ENCODE data around the gene STARD5. TPM values are rescaled to one million over a fixed set of nuclear protein-coding genes. Genes with fewer than 3 reads are reported as not detected.

STARD5 gene
- total RNA-seq, 2 experiments from 2014 or later, result 4.2 TPM

GRCh38 chr15:81315452-81316175, 8.3 kb downstream of the STARD5 start:
- Mint-ChIP-seq H3K9me3 (no peaks in the 10 kb centered on the region), H3K4me3 (no peak overlapping the region), H3K27ac (peak overlapping the region; percentile 0), H3K36me3 (ENCODE audit: low read depth) (peaks cover 58% of the 10 kb centered on the region), H3K4me1 (peaks cover 16% of the 10 kb centered on the region), H3K27me3 (no peaks in the 10 kb centered on the region)
- ChIA-PET CTCF (no interaction called here), POLR2A (interaction anchor here (1.0 kb wide), 1 partner anchor 19 kb away, joined by 3 read pairs; no protein-coding TSS in a partner anchor)
- no peak for DNase-seq

DNA sequence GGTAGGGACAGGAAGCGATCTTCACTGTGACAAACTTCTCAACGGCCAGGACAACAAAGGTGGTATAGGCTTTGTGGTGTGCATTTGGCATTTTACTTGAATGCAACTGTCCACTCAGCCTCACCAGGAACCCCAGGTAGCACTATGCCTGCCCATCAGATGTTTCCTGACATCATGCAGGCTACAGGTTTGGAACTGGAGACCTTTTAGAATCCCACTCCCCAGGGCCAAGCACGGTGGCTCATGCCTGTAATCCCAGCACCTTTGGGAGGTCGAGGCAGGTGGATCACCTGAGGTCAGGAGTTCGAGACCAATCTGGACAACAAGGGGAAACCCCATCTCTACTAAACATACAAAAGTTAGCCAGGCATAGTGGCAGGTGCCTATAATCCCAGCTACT, 9.6 kb downstream of the STARD5 start:
- no peaks in the 10 kb centered on the region for H3K27me3 Mint-ChIP-seq
- H3K36me3 Mint-ChIP-seq (ENCODE audit: low read depth), result peaks cover 64% of the 10 kb centered on the region
- H3K4me1 Mint-ChIP-seq, result peaks cover 17% of the 10 kb centered on the region
- no peak for DNase-seq
- no peak overlapping the region for H3K27ac Mint-ChIP-seq
- H3K4me3 Mint-ChIP-seq, result no peak overlapping the region
- CTCF ChIA-PET, result interaction anchor here (1.2 kb wide), 1 partner anchor 39 kb away, joined by 3 read pairs; no protein-coding TSS in a partner anchor
- POLR2A ChIA-PET, result no interaction called here
- H3K9me3 Mint-ChIP-seq, result no peaks in the 10 kb centered on the region

DNA sequence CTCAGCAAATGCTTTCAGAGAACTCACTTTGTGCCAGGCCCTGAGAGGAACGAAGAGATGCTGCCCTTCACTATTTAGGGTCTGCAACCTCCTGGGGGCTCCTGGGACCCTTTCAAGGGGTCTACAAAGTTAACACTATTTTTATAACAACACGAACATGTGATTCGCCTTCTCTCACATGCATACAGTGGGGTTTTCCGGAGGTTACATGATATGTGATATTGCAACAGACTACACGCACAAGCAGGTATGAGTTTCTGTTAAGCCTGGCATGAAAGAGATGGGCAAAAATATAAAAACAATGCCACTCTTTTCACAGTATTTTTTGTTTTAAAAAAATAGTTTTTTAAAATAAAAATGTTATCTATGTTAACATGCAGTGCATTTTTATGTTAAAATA, 10.3 kb downstream of the STARD5 start:
- ChIA-PET CTCF (interaction anchor here (1.2 kb wide), 1 partner anchor 38 kb away, joined by 3 read pairs; no protein-coding TSS in a partner anchor), POLR2A (interaction anchor here (1.7 kb wide), 1 partner anchor 12 kb away, joined by 5 read pairs; no protein-coding TSS in a partner anchor)
- H3K36me3 Mint-ChIP-seq (ENCODE audit: low read depth), result peaks cover 66% of the 10 kb centered on the region
- no peaks in the 10 kb centered on the region for H3K9me3 Mint-ChIP-seq
- H3K27ac Mint-ChIP-seq, result no peak overlapping the region
- peaks cover 20% of the 10 kb centered on the region for H3K4me1 Mint-ChIP-seq
- no peak for DNase-seq
- no peak overlapping the region for H3K4me3 Mint-ChIP-seq
- no peaks in the 10 kb centered on the region for H3K27me3 Mint-ChIP-seq

GRCh38 chr15:81312790-81313543, 11.0 kb downstream of the STARD5 start:
- H3K27me3 Mint-ChIP-seq, result no peaks in the 10 kb centered on the region
- H3K36me3 Mint-ChIP-seq (ENCODE audit: low read depth), result peaks cover 66% of the 10 kb centered on the region
- no peaks in the 10 kb centered on the region for H3K9me3 Mint-ChIP-seq
- CTCF ChIA-PET, result no interaction called here
- no peak overlapping the region for H3K27ac Mint-ChIP-seq
- POLR2A ChIA-PET, result interaction anchor here (1.7 kb wide), 1 partner anchor 11 kb away, joined by 5 read pairs; no protein-coding TSS in a partner anchor
- DNase-seq, result no peak
- H3K4me3 Mint-ChIP-seq, result no peak overlapping the region
- peaks cover 20% of the 10 kb centered on the region for H3K4me1 Mint-ChIP-seq

DNA sequence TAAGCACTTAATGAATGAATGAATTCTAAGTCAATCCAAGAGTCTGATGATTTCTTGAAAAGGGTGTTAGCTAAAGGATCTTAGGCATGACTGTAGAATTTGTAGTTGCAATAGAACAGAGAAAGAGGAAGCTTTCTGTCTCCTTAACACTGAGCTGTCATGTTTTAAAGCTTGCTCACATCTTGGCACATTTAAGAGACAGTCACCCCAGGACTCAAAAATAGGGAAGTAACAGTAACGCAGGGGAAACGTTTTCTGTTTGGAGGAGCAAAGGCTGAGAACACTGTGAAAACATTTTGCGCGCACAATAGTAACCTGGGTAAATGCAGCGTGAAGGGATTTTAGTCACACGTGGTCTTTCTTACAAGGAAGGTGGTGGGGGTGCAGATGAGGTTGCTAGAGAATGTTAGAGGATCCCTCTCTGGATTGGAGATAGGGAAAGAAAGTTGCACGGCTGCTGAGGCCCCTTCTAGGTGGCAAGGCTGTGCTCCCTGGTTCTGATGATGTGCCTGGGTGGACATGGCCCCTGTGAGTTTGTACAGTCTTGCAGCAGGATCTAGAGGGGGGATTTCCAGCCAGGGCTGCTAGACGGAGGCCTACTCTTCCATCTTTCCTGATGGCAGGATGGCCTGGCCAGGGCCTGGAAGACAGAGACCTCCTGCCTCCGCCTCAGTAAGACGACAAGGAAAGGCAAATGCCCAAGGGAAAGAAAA, 12.0 kb downstream of the STARD5 start:
- DNase-seq, result no peak

DNA sequence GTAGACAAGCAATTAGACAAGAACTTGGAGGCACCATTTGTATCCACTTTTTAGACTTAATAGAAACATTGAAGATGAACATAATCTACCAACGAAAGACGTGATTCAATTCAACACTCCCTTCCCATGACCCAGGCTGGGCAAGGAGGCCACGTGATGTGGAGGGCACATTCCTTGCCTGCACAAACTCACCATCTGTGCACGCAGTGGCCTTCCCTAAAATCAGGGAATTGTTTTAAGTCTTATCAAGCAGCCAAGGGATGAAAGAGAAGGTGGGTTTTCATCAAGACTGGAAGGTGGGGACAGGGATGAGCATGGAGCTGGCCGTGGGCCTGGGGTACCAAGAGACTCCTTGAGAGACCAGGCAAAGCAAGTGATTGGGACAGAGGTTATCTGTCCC, 13.5 kb downstream of the STARD5 start:
- CTCF ChIA-PET, result interaction anchor here (0.7 kb wide), 1 partner anchor 9 kb away, joined by 3 read pairs; no protein-coding TSS in a partner anchor
- Mint-ChIP-seq H3K36me3 (ENCODE audit: low read depth) (peaks cover 79% of the 10 kb centered on the region), H3K27me3 (no peaks in the 10 kb centered on the region), H3K27ac (no peak overlapping the region), H3K4me3 (no peak overlapping the region), H3K9me3 (no peaks in the 10 kb centered on the region), H3K4me1 (peaks cover 26% of the 10 kb centered on the region)
- POLR2A ChIA-PET, result interaction anchor here (1.5 to 5.5 kb wide), 3 partner anchors 9 to 15 kb away, joined by 3 to 35 read pairs (median 31); no protein-coding TSS in a partner anchor
- no peak for DNase-seq

More for the DNA sequence above, 12.0 kb downstream of the STARD5 start:
- Mint-ChIP-seq H3K27me3 (no peaks in the 10 kb centered on the region), H3K9me3 (no peaks in the 10 kb centered on the region), H3K4me3 (no peak overlapping the region), H3K27ac (peak overlapping the region; percentile 11), H3K4me1 (peaks cover 20% of the 10 kb centered on the region), H3K36me3 (ENCODE audit: low read depth) (peaks cover 72% of the 10 kb centered on the region)
- POLR2A ChIA-PET, result interaction anchor here (1.0 to 5.5 kb wide), 4 partner anchors 9 to 20 kb away, joined by 3 to 35 read pairs (median 4); no protein-coding TSS in a partner anchor
- CTCF ChIA-PET, result no interaction called here

DNA sequence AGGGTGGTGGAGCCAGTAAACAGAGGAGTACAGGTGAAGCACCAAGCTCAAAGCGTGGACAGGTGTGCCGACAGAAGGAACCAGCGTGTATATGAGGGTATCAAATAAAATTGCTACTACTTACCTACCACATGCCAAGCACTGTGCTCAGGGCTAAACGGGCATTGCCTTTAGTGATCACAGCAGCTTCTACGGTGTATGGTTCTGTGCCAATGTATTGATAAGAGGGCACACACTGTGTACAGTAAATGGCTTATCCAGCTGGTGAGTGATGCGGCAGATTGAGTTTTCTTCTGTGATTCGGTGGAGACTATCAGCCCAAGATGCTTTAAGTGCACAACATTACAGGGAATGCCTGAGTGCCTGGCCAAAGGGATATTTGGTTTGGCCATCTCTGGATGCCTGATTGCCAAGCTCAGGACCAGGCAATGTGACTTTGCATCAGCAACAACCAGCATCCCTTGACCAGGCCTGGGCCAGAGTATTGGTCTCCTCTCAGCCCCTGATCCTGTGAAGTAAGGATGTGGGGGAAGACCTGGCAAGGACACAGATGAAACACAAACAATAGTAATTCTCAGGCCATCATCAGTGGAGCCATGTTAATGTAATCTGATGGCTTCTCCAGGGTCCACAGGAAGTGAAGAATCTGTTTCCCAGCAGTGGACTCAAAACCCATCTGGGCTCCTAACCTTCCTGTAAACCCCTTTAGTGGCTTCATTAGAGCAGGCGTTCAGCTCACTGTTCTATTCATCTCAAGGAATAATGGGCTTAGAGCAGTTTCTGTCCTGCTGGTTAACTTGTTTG, 14.1 kb downstream of the STARD5 start:
- Mint-ChIP-seq H3K4me3 (no peak overlapping the region), H3K27me3 (no peaks in the 10 kb centered on the region), H3K36me3 (ENCODE audit: low read depth) (peaks cover 78% of the 10 kb centered on the region), H3K9me3 (no peaks in the 10 kb centered on the region), H3K27ac (peak overlapping the region; percentile 8), H3K4me1 (peaks cover 21% of the 10 kb centered on the region)
- DNase-seq, result no peak
- POLR2A ChIA-PET, result interaction anchor here (1.5 to 5.5 kb wide), 5 partner anchors 10 to 24 kb away, joined by 3 to 35 read pairs (median 8); partner anchors contain the start of gene STARD5
- CTCF ChIA-PET, result no interaction called here

- DNase-seq, result no peak
- peaks cover 93% of the 10 kb centered on the region for H3K36me3 Mint-ChIP-seq (ENCODE audit: low read depth)
- CTCF ChIA-PET, result interaction anchor here (0.6 to 2.1 kb wide), 7 partner anchors 9 to 197 kb away, joined by 3 to 11 read pairs (median 5); partner anchors contain the start of gene STARD5
- POLR2A ChIA-PET, result interaction anchor here (1.0 to 5.5 kb wide), 5 partner anchors 8 to 33 kb away, joined by 3 to 35 read pairs (median 7); no protein-coding TSS in a partner anchor
- H3K4me3 Mint-ChIP-seq, result no peak overlapping the region
- H3K9me3 Mint-ChIP-seq, result no peaks in the 10 kb centered on the region
- no peaks in the 10 kb centered on the region for H3K27me3 Mint-ChIP-seq
- no peak overlapping the region for H3K27ac Mint-ChIP-seq
- peaks cover 34% of the 10 kb centered on the region for H3K4me1 Mint-ChIP-seq
Measured at GRCh38 chr15:81308260-81308659, 15.7 kb downstream of the STARD5 start.

DNA sequence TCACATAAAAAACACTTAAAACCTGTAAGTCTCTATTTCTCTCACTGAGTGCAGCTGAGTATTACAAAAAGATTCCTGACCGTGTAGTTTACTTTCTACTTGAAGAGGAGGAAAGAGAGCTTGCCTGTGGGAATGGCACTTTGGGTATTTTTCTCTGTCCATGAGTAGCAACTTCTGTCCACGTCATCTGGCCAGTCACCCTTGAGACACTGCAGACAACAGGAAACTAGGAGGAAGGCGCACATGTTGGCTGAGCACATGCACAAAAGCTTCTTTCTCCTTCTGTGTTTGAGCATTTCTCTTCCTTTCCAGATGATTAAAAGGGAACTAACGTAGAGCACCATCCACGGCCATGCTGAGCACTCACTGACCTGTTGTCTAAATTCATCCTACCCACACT, 19.7 kb downstream of the STARD5 start:
- ChIA-PET CTCF (interaction anchor here (0.8 to 1.4 kb wide), 3 partner anchors 20 to 38 kb away, joined by 4 to 5 read pairs (median 4); partner anchors contain the start of gene STARD5), POLR2A (interaction anchor here (0.8 to 5.0 kb wide), 3 partner anchors 11 to 38 kb away, joined by 3 to 48 read pairs (median 4); partner anchors contain the start of gene STARD5)
- Mint-ChIP-seq H3K4me3 (peak overlapping the region; percentile 53), H3K4me1 (peaks cover 59% of the 10 kb centered on the region), H3K9me3 (no peaks in the 10 kb centered on the region), H3K36me3 (ENCODE audit: low read depth) (peaks cover 98% of the 10 kb centered on the region), H3K27me3 (no peaks in the 10 kb centered on the region), H3K27ac (peak overlapping the region; percentile 78)
- DNase-seq, result no peak

GRCh38 chr15:81303244-81304225, 20.4 kb downstream of the STARD5 start:
- Mint-ChIP-seq H3K4me3 (peak overlapping the region; percentile 98), H3K36me3 (ENCODE audit: low read depth) (peaks cover 98% of the 10 kb centered on the region), H3K27me3 (no peaks in the 10 kb centered on the region), H3K4me1 (peaks cover 58% of the 10 kb centered on the region), H3K27ac (peak overlapping the region; percentile 78), H3K9me3 (no peaks in the 10 kb centered on the region)
- POLR2A ChIA-PET, result interaction anchor here (0.7 to 5.2 kb wide), 6 partner anchors 10 to 653 kb away, joined by 3 to 48 read pairs (median 7); partner anchors contain the start of gene STARD5
- no peak for DNase-seq
- CTCF ChIA-PET, result interaction anchor here (0.8 to 5.5 kb wide), 5 partner anchors 20 to 38 kb away, joined by 4 to 35 read pairs (median 8); partner anchors contain the start of gene STARD5

- no peak for DNase-seq
- Mint-ChIP-seq H3K4me3 (peak overlapping the region; percentile 98), H3K27ac (peak overlapping the region; percentile 78), H3K36me3 (ENCODE audit: low read depth) (peaks cover 98% of the 10 kb centered on the region), H3K27me3 (no peaks in the 10 kb centered on the region), H3K9me3 (no peaks in the 10 kb centered on the region), H3K4me1 (peaks cover 58% of the 10 kb centered on the region)
- CTCF ChIA-PET, result interaction anchor here (0.7 to 5.5 kb wide), 5 partner anchors 21 to 312 kb away, joined by 3 to 35 read pairs (median 8); partner anchors contain the start of gene STARD5
- POLR2A ChIA-PET, result interaction anchor here (0.7 to 5.2 kb wide), 8 partner anchors 10 to 654 kb away, joined by 3 to 48 read pairs (median 6); partner anchors contain the start of gene STARD5
Measured at GRCh38 chr15:81302701-81303109, 21.2 kb downstream of the STARD5 start.
